Measurements from ENCODE around the gene ABHD11. TPM values are rescaled to one million over a fixed set of nuclear protein-coding genes. Genes with fewer than 3 reads are reported as not detected.

ABHD11 gene
- total RNA-seq, 1 donor from 2014 or later: 16.7 TPM

DNA sequence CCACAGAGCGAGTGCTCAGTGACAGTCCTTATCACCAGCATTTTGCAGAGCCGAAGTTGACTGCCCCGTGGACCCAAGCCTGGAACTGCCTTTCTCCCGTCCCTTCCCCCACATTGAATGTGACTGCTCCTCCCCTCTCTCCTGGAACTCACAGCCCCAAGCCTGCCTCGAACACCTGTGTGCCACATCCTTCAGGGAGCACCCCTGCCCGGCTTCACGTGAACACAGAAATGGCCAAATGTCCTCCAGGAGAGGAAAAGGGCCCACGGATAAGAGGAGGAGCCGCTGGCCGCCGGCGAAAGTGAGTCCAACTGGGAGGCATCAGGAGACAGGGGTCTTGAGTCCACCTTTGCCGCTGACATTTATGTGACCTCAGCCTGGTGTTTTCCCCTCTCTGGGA, 35.4 kb downstream of the ABHD11 start:
- intact Hi-C loops (cut with micrococcal nuclease): no loop called here

DNA sequence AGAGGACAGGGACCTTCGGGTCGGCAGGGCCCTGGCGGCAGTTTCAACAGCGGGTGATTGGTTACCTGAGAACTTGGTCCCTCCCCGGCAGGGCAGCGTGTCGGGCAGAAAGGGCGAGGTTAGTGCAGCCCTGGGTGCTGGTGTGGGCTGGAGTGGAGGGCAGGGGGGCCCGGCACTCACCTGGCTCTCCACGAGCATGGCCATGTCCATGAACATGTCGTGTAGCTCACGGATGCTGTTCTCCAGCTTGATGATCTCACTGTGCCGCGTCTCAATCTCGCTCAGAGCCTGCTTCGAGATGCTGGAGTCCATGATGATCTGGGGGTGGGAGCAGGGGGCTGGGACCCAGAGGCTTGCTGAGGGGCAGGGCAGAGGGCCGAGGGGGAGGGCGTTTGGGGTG, 35.9 kb downstream of the ABHD11 start:
- intact Hi-C loops (cut with micrococcal nuclease): no loop called here

- intact Hi-C loops (cut with micrococcal nuclease): no loop called here
Observed at GRCh38 chr7:73702226-73702625, 36.4 kb downstream of the ABHD11 start.

DNA sequence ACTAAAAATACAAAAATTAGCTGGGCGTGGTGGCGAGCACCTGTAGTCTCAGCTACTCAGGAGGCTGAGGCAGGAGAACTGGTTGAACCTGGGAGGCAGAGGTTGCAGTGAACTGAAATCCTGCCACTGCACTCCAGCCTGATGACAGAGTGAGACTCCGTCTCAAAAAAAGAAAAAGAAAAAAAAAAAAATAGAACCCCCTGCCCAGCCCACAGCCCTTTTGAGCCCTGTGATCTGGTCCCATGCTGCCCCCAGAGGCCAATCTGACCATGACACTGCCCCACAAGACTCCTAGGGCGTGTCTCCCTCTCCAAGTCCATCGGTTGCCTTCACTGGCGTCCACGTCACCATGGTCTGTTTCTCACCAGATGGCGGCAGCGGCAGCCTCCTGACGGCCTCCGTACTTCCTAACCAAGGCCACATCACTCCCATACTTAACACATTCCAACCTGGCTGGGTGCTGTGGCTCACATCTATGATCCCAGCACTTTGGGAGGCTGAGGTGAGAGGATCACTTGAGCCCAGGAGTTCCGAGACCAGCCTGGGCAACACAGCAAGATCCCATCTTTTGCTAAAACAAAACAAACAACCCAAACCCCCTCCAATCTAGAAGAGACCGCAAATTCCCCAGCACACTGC, 37.1 kb downstream of the ABHD11 start:
- intact Hi-C loops (cut with micrococcal nuclease): no loop called here

GRCh38 chr7:73700581-73701134, 37.9 kb downstream of the ABHD11 start:
- intact Hi-C loops (cut with micrococcal nuclease): no loop called here

- intact Hi-C loops (cut with micrococcal nuclease): no loop called here
Observed at GRCh38 chr7:73700069-73700423, 38.6 kb downstream of the ABHD11 start.

DNA sequence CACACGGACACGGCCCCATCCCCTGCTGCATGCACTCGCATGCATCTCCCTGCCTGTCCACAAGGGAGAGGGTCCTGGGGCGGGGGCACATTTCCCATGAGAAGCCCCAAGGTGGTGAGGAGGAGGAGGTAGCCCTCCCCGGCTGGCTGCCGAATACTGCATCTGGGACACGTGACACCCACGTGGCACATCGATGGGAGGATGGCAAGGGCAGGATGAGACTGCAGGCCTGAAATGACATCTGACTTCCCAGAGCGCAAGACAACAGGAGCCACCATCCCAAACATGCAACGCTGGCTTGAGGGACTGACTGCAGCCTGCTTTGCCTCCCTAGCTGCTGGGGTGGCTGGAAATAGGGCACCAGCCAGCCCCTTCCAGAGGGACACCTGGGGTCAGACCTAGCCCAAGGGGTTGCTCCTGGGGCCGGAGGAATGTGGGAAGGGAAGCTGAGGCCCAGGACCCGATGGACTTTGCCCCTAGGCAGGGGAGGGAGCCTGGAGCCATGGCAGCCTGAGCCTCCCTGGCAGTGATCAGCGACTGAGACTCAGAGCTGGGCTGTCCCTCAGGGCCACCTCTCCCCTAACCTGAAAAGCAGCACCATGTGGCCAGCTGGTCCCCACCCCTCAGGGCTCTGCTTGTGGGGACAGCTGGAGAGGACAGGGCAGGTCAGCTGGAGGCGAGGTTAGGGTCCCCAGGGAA, 39.1 kb downstream of the ABHD11 start:
- intact Hi-C loops (cut with micrococcal nuclease): no loop called here

DNA sequence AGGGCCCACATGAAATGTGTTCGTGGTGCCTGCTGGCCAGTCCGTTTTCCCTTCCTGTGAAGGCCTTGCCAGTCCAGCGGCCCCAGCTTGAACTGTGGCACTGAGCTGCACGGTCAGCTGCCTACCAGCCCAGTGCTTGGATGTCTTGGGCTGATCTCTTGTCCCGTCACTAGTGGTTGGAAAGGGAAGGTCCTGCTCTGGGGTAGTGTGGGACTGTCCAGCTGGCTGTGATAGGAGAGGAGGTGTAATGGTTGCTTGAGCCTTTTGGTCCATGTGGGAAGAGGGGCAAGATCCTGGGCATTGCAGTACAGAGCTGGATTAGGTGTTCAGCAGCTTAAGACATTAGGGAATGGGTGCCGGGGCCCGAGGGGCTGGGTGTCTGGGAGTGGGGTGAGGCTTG, 40.2 kb downstream of the ABHD11 start:
- intact Hi-C loops (cut with micrococcal nuclease): no loop called here

GRCh38 chr7:73696372-73696771, 42.2 kb downstream of the ABHD11 start:
- intact Hi-C loops (cut with micrococcal nuclease): no loop called here

DNA sequence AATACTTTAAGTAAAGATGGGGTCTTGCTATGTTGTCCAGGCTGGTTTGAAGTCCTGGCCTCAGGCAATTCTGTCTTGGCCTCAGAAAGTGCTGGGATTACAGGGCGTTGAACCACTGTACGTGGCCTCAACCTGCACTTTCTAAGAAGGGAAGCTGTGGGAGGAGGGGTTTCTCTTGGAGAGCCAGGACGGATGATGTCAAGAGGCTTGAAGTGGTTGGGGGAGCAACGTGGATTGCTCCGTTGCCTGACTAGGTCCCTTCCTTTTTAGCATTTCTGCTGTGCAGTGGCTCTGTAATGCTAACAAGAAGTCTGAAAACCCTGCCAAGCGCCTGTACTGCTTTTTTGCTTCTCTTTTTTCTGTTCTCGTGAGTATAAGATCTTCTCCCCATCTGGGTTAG, 48.0 kb downstream of the ABHD11 start:
- intact Hi-C loops (cut with micrococcal nuclease): no loop called here

GRCh38 chr7:73688288-73688687, 50.3 kb downstream of the ABHD11 start:
- intact Hi-C loops (cut with micrococcal nuclease): no loop called here

Other genes starting within 250 kb of the ABHD11 start
- gene BAZ1B, start 216.5 kb downstream of the ABHD11 start, total RNA-seq: 89.0 and 95.4 TPM in 2 replicates
- gene BCL7B, start 181.1 kb downstream of the ABHD11 start, total RNA-seq: 78.6 and 82.7 TPM in 2 replicates
- gene TBL2, start 160.2 kb downstream of the ABHD11 start, total RNA-seq: 35.4 and 35.5 TPM in 2 replicates
- not detected in 2 replicates for gene MLXIPL, start 114.3 kb downstream of the ABHD11 start, total RNA-seq
- 0.15 and 0.27 TPM in 2 replicates for gene VPS37D, start 71.0 kb downstream of the ABHD11 start, total RNA-seq
- 8.3 and 9.3 TPM in 2 replicates for gene DNAJC30, start 55.3 kb downstream of the ABHD11 start, total RNA-seq
- 72.8 and 78.7 TPM in 2 replicates for gene BUD23, start 55.2 kb downstream of the ABHD11 start, total RNA-seq
- 15.7 and 16.4 TPM in 2 replicates for gene STX1A, start 19.1 kb downstream of the ABHD11 start, total RNA-seq
- gene CLDN3, start 31.5 kb upstream of the ABHD11 start, total RNA-seq: not detected in 2 replicates
- not detected in 2 replicates for gene CLDN4, start 92.2 kb upstream of the ABHD11 start, total RNA-seq
- gene METTL27, start 103.7 kb upstream of the ABHD11 start, total RNA-seq: 1.7 and 2.1 TPM in 2 replicates
- gene TMEM270, start 122.4 kb upstream of the ABHD11 start, total RNA-seq: not detected in 2 replicates